ENCODE results near the gene EBF3.

GRCh38 chr10:129788215-129788614, 175.9 kb downstream of the EBF3 start:
- TF ChIP-seq CTCF (IDR thresholded peaks at IDR 0.05): no peak
- TF ChIP-seq EZH2 (IDR thresholded peaks at IDR 0.05): no peak
- no peak for TF ChIP-seq EZH2phosphoT487 (IDR thresholded peaks at IDR 0.05)
